ENCODE results near the gene RXYLT1.
A peak's percentile ranks its signal among the peaks of the same experiment; 100 is the strongest.

Gene RXYLT1

DNA sequence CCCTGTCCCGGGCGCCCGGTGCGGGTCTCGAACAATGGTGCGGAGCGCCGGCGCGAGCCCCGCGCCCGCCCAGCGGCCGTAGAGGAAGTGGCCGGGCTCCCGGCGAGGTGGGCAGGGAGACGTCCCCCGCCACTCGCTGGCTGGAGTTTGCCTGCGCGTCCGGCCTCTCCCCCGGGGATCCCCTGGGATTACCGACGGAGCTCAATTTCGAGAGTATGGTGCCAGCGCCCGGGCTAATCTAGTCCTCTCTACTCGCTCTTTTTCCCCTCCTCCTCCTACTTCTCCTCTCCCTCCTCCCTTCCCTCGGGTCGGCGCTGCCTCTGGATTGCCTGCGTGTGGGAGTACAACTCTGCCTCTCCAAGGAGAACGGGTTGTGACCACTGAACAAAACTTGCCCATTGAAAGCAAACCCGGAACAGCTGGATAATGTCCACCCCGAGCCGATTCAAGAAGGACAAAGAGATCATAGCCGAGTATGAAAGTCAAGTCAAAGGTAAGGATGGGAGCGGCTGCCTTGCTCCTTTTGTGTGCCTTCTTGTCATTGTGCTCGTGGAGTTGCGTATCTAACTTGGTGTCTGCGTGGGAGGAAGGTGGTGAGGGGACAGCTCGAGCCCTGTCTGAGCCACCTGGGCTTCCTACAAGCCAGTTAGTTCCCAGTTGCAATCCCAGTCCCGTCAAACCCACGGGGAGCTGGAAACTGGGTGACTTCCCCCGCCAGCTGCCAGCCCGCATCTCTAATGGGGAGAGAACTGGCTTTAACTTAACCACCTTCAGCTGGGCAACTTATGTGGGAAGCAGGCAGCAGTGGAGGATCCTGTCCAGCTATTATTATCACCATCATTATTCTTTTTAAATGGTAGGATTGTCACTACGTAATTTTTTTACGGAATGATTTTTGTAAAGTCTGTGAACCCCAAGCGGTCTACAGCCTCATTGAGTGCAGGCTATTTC, 65.0 kb downstream of the RXYLT1 start, which contains the start of gene SRGAP1:
Gene SRGAP1, plus strand, starts transcription at position 310 of the 951 bp plus-strand sequence. Its CDS starts 117 bp downstream, at position 427.
- DNase-seq, result peak; percentile 59

DNA sequence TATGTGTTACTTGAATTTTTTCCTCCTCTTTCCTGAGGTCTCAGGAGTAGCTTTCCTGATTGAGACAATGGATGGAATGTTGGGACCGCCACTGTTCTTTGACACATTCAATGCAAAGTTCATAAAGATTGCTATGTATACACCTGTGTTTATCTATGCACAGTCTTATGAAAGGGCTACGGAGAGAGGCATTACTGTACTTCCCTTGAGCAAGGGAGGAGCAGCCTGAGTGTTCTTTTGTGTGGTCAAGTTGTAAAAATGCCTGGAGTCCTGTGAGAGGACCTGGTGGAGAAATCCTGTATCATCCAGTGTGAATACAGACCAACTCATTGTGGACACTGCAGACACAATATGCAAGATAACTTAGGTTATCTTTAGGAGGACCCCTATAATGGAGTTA, 66.0 kb downstream of the RXYLT1 start:
- no peak for DNase-seq

DNA sequence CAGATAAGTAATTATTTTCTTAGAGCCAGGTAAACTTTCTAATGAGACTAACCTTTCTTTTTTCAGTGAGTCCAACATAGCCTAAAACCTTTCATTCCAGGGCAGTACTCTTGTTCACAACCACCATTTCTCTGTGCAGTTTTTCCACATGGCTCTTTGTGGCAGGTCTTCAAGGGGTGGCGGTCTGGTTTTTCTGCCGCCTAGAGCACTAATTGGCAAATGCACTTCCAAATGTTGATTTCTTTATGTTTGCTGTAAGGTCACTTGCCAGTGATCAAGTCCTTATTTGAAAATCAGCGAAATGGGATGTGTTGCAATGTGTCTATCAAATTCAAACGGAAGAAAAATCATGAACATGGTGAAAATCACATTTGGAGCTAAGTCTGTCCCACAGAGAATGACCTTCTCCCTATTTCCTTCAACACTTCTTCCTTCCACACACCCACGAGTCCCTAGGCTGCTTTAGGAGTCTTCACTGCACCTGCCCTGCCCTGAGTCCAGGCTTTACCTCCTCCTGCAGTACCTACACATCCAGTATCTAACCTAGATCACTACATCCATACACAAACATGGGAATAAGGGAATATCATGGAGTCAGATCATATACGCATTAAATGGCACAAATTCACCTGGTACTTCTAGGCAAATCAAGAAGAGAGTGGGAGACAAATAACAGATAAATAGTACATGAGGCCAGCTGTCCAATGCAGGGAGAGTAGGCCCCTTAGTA, 66.7 kb downstream of the RXYLT1 start:
- DNase-seq, result no peak

DNA sequence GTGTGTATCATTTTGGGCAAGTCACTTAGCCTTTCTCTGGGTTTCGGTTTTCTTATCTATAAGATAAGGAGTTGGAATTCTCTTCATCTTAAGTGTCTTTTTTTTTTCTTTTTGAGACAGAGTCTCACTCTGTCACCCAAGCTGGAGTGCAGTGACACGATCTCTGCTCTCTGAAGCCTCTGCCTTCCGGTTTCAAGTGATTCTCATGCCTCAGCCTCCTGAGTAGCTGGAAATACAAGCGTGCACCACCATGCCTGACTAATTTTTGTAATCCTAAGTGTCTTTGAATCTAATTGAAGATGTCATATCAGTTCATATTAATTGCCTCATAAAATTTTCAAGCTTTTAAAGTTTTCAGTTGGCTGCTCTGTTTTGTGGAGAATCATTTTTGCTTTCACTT, 68.7 kb downstream of the RXYLT1 start:
- no peak for DNase-seq

DNA sequence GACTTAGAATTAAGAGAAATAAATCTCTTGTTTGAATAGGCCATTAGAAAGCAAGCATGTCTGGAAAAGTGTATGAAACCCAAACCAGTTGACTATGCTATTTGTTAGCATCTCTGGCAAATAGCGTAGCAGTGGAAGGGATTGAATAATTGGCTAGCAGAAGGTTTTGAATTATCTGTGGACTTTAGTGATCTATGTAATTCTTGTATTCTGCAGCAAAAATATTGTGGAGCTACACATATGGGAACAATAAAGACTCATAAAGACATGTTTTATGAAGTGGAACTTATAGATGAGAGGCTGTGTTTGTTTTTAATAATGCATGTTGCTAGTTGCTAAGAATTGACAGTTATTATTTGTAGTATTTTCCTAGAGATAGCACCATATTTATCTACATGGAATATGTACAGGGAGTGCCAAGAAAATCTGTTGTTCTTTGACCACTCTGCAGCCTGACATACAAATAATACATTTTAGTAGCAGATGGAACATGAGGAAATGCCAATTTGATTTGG, 69.5 kb downstream of the RXYLT1 start:
- DNase-seq, result no peak

DNA sequence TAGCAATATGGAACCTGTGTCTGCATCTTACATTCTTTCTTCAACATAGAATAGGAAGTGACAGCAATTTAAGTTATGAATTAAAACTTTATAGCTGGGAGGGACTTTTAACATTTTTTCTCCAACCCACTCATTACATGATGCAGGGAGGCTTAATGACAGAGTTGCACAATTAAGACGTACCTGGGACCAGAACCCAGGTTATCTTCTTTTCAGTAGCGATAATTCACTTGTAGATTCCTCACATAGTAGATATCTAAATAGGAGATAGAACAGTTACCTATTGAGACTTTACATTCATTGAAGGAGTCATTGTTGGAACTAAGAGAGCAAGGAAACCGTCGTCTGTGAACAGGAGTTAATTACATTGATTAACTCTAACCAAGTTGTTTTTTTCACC, 69.9 kb downstream of the RXYLT1 start:
- no peak for DNase-seq

DNA sequence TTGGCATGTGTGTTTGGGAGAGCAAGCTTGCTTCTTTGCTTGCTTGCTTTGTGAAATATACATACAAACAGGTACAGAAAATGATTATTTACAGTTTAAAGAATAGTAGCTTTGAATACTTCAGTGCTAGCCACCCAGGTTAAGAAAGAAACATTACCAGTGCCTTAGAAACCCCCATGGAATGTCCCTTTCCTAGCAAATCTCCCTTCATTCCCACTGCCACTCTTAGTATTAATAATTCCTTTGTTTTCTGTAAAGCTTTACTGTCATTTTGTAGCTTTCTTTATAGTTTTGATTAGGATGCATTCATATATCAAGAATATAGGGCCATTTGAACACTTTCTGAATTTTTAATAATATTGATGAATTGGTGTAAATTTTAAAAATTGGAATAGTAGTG, 74.3 kb downstream of the RXYLT1 start:
- no peak for DNase-seq

DNA sequence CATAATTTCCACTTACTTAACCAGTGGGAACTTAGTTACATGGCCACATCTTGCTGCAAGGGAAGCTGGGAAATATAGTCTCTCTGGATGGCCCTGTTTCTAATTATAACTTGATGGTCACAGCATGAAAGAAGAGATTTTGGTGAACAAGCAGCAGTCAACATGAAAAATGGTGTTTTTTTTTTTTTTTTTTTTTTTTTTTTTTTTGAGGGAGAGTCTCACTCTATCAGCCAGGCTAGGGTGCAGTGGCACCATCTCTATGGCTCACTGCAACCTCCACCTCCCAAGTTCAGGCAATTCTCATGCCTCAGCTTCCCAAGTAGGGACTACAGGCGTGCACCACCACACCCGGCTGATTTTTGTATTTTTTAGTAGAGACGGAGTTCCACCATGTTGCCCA, 75.6 kb downstream of the RXYLT1 start:
- DNase-seq, result no peak

DNA sequence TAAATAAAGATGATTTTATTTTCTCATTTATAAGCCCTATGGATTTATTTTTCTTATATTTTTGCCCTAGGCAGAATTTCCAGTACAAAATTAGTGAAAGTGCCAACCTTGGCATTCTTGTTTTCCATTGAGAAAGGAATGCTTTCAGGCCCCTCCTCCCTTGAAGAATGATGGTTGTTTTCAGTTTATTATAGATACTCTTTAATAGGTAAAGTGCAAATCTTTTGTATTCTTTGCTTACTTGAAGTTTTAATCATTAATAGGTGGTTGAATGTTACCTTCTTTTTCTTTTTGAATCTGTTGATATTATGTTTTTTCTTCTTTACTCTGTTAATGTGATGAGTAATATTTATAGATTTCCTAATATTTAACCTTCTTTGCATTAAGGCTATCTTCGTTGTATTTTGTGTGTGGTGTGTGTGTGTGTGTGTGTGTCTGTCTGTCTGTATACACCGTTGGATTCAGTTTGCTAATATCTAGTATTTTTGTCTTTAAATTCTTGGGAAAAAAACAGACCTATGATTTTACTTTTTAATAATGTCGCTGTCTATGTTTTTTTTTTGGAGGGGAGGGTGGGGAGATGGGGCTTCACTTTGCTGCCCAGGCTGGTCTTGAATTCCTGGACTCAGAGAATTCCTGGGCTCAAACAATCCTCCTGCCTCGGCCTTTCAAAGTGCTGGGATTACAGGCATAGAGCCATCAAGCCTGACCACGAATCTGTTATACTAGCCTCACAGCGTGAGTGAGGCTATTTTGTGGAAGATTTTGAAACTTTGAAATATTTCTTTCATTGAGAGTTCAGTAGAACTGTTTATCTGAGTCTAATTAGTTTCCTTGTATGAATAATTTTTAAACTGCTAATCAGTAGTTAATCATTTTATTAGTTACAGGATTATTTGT, 78.3 kb downstream of the RXYLT1 start:
- no peak for DNase-seq

All from midbrain (tissue), 1 donor.